Measurements from ENCODE around the gene PRR20D.

DNA sequence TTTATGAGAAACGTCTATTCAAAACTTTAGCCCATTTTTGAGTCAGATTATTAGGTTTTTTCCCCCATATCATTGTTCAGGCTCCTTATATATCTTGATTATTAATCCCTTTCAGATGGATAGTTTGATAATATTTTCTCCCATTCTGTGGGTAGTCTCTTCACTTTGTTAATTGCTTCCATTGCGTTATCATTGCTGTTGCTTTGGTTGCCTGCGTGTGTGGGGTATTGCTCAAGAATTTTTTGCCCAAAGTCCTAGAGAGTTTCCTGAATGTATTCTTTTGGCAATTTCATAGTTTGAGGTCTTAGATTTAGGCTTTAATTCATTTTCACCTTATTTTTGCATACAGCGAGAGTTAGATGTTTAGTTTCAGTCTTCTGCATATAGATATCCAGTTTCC is 45.5 kb upstream of the PRR20D start:
- TF ChIP-seq EZH2 (IDR thresholded peaks at IDR 0.05; ENCODE audit: borderline replicate concordance): no peak
- TF ChIP-seq, protein P1, sequence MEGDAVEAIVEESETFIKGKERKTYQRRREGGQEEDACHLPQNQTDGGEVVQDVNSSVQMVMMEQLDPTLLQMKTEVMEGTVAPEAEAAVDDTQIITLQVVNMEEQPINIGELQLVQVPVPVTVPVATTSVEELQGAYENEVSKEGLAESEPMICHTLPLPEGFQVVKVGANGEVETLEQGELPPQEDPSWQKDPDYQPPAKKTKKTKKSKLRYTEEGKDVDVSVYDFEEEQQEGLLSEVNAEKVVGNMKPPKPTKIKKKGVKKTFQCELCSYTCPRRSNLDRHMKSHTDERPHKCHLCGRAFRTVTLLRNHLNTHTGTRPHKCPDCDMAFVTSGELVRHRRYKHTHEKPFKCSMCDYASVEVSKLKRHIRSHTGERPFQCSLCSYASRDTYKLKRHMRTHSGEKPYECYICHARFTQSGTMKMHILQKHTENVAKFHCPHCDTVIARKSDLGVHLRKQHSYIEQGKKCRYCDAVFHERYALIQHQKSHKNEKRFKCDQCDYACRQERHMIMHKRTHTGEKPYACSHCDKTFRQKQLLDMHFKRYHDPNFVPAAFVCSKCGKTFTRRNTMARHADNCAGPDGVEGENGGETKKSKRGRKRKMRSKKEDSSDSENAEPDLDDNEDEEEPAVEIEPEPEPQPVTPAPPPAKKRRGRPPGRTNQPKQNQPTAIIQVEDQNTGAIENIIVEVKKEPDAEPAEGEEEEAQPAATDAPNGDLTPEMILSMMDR (IDR thresholded peaks at IDR 0.05; ENCODE audit: poor library complexity): no peak
